IPS-18c (cell line): ENCODE results near the gene TMIE.

Experiments used
- H3K4me3 ChIP-seq: 2 replicates; pipeline ENCODE4 v1.7.0; 2013; ENCODE audit warnings: low read depth, mild to moderate bottlenecking, low read length, moderate library complexity; ENCODE audit not compliant: insufficient read depth
- H3K9me3 ChIP-seq: one replicate; pipeline ENCODE4 v1.6.1; 2013; ENCODE audit warnings: mild to moderate bottlenecking, low read length, moderate library complexity; ENCODE audit not compliant: control insufficient read depth, insufficient read depth

TMIE gene

GRCh38 chr3:46711760-46712159 lies 10.6 kb downstream of the TMIE start:
- Histone ChIP-seq H3K9me3 (no peaks in the 10 kb centered on the region), H3K4me3 (no peak overlapping the region)

- no peak overlapping the region for H3K4me3 ChIP-seq
Measured at GRCh38 chr3:46712191-46713049, 11.2 kb downstream of the TMIE start.

GRCh38 chr3:46713050-46713897 lies 12.1 kb downstream of the TMIE start:
- H3K9me3 ChIP-seq = no peaks in the 10 kb centered on the region

More at GRCh38 chr3:46712191-46713049, 11.2 kb downstream of the TMIE start:
- H3K9me3 ChIP-seq = no peaks in the 10 kb centered on the region

DNA sequence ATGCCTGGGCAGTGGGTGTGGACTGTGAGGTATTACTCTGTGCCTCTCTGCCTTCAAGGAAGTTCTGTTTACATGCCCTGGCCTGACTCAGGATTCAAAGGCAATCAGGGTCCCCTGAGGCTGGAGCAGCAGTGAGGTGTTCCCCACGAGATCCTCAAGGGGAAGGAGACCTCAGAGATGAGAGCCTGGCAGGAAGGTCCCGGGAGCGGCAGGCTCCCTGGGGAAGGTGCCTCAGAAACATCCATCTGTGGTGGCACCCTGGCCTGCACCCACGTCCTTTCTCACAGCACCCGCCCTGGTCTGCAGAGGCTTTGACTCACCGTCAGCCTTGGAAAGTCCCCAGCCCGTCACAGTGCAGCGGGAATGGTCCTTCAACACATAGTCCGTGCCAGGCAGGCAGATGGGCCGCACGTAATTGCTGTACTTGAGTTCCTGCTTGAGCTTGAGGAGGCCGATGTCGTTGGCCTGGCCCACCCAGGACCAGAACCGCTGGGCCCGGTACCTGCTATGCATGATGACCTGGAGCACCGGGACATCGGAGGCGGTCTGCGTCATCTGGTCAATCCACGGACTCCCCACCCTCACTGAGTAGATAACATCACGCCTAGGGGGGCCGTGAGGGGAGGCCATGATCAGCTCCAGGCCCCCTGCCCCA lies 12.8 kb downstream of the TMIE start:
- no peak overlapping the region for H3K4me3 ChIP-seq
- H3K9me3 ChIP-seq = peaks cover 2% of the 10 kb centered on the region

More at GRCh38 chr3:46713050-46713897, 12.1 kb downstream of the TMIE start:
- H3K4me3 ChIP-seq = no peak overlapping the region

DNA sequence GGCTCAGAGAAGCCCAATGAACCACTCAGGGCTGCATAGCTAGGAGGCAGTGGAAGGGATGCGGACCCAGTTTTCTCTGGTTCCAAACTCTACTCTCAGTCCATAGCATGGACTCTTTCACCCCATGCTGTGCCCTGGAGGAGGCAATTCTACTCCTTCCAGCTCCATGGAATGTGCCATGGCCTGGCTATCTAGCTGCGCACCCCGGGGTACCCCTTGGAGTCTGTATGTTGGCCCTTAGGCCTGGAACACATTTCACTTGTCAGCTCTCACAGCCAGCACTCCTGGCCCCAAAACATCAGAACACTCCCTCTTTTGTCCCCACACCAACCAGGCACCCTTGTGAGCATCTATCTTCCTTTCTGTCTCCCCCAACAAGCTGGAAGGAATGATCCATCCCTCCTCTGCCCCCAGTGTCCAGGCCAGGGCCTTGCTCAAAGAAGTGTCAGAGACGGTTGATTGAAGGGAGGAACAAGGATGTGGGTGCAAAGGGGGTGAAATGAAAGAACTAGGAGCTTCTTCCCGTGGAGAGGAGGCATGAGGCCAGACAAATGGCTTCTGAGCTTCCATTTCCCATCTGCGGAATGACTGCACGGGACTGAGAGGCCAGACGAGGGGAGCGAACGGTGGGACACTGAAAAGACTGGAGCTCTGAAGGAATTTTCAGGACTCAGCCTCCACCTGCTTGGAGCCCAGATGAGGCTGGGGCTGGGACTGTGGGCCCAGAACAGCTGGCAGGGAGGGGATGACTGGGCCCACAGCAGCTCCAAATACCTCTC lies 13.7 kb downstream of the TMIE start:
- Histone ChIP-seq H3K4me3 (no peak overlapping the region), H3K9me3 (peaks cover 2% of the 10 kb centered on the region)

DNA sequence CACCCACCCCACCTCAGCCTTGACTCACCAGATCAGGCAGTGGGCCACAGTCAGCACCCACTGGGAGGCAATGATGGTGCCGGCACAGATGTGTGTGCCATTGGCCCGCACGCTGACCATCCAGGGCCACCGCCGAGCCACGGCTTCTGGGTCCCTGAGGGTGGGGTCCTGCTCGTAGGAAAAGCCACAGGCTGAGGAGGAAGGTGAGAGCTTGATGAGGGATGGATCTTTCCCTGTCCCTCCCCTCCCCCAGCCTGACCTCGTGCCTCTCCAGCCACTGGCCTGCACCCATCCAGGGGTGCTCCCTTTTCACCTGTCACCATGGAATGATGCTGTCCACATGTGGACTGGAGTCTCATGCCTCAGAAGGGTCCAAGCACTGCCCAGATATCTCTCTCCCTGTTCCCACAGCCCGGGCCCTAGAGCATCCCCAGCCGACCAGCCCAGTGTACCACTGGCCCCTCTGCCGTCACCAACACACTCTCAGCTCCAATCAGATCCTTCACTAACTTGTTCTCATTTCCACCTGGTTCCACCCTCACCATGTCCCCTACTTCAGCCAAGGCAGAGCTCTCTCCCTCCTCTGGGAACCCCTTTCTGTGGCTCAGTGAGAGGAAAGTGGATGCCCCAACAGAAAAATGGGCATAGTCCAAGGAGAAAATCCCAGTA lies 14.4 kb downstream of the TMIE start:
- H3K4me3 ChIP-seq = no peak overlapping the region
- H3K9me3 ChIP-seq = peaks cover 2% of the 10 kb centered on the region

GRCh38 chr3:46716461-46717441 lies 15.6 kb downstream of the TMIE start:
- peaks cover 2% of the 10 kb centered on the region for H3K9me3 ChIP-seq
- no peak overlapping the region for H3K4me3 ChIP-seq

DNA sequence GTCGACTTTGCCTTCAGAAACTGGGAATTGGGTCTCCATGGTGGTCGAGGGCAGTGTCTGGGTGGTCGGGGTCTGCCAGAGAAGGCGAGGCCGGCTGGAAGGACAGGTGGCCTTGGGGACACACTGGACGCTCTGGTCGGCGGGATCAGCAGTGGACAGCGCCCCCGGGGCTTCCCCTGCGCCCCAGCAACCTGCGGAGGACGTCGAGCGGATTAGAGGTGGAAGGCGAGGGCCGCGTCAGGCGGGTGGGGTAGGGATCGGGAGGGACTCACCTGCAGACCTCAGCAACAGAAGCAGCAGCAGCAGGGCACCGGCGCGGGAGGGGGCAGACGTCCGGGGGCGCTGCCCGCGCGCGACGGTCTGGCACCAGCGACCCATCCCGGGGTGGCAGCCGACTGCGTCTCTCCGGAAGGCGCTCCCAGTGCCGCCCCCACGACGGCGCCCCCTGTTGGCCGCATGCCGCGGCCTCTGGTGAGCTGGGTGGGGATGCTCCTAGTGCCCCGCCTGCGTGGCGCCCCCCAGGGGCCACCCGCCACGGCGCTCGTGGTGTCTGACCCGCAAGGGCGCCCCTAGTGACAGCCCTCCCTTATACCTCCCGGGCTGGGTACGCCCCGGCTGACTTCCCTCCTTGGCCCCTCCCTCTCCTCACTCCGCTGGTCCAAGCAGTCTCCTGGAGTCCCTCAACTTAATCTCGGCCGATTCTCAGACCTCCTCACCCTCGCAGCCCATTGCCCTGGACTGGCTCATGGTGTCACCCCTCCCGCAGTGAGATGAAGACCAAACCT lies 16.4 kb downstream of the TMIE start, which contains the start of gene PRSS50:
PRSS50 (minus strand) TSS at position 423 of the 785 bp plus-strand sequence; CDS start at position 378, 45 bp downstream.
- Histone ChIP-seq H3K4me3 (no peak within 1 kb of the TSS), H3K9me3 (peaks cover 2% of the 10 kb centered on the region)

- Histone ChIP-seq H3K9me3 (peaks cover 2% of the 10 kb centered on the region), H3K4me3 (no peak overlapping the region)
Measured at GRCh38 chr3:46719044-46719565, 17.9 kb downstream of the TMIE start.

DNA sequence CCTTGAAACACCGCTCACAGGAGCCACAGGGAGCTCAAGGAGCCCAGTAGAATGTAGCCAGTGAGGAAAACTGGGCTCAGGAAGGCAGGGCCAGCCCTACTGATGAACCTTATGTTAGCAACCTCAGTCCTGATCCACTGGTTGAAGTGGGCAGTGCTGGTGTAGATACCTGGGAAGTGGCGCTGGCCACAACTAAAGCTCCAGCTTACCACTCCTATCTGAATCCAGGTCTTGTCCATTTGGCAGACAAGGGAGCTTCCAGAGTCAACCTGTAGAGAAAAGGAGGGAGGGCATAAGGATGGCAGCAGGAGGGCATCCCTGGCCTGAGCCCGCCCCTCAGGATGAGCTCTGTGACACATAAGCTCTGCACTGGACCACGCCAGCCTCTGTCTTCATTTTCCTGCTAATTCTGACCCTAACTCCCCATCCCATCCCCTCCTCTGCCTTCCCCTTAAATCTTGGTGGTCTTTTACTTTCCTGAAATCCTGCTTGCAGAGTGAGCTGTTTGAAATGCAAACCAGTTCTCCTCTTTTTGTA lies 18.6 kb downstream of the TMIE start:
- peaks cover 2% of the 10 kb centered on the region for H3K9me3 ChIP-seq
- H3K4me3 ChIP-seq = no peak overlapping the region

DNA sequence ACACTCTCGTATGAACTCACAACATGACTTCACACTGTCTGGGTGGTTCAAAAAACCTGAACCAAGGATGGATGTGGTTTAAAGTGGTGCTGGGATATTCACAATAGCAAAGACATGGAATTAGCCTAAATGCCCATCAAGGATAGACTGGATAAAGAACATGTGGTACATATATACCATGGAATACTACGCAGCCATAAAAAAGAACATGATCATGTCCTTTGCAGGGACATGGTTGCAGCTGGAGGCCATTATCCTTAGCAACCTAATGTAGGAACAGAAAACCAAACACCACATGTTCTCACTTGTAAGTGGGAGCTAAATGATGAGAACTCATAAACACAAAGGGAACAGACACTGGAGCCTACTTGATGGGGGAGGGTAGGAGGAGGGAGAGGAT lies 19.8 kb downstream of the TMIE start:
- Histone ChIP-seq H3K4me3 (no peak overlapping the region), H3K9me3 (peaks cover 2% of the 10 kb centered on the region)

DNA sequence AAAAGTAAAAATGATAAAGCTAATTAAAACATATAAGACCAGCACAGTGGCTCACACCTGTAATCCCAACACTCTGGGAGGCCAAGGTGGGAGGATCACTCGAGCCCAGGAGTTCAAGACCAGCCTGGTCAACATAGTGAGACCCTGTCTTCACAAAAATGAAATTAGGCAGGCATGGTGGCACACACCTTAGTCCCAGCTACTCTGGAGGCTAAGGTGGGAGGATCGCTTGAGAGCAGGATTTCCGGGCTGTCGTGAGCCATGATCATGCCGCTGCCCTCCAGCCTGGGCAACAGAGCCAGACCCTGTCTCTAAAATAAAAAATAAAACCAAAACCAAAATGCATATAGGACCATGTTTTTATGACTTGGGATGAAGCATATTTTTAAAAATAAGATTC lies 21.3 kb downstream of the TMIE start:
- no peak overlapping the region for H3K4me3 ChIP-seq
- peaks cover 2% of the 10 kb centered on the region for H3K9me3 ChIP-seq

GRCh38 chr3:46724424-46724823 lies 23.2 kb downstream of the TMIE start:
- Histone ChIP-seq H3K9me3 (no peaks in the 10 kb centered on the region), H3K4me3 (no peak overlapping the region)

DNA sequence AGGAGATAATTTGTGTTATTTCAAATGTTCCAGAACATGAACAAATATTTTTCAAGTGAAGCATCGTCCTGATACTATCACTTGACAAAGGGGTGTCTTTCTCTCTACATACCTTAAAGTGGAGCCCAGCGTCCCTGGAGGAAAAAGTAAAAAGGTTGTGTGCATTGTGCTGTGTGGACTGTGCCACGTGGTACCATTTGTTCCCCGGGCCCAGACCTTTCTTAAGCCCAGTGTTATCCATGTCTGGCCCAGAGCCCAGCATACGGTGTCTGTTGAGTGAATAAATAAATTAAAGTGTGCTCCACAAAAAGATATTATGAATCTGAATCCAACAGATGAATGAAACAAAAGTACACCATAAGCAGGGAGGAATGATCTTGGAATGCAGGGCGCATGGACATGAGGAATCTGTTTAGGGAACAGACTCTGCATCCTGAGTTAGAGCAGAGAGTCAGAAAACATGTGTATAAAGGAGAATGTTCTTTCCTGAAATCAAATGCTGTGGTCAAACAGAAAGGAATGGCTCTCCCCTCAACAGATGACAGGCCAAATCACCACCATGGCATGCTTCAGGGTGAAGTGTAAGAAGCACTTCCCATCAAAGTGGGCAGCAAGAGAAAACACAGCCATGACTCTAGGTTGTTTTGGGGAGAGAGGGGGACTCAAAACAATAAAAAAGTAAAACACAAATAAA lies 24.6 kb downstream of the TMIE start:
- H3K9me3 ChIP-seq = no peaks in the 10 kb centered on the region
- H3K4me3 ChIP-seq = no peak overlapping the region
